NOMO-1 treated with dmso at 0.1 percent for 144 hours (cell line): ENCODE data around the gene UGT1A10.
"Not testable (repeated sequence)": the region's sequence is repeated elsewhere in the genome, so short reads cannot be mapped to it uniquely, and the experiment has no call there.

Experiments used
- DNase-seq: peaks from one replicate; lab custom pipeline; 2025; ENCODE audit not compliant: unreplicated experiment; lab: John Stamatoyannopoulos, UW

UGT1A10 gene

GRCh38 chr2:233636306-233636705, at the start of gene UGT1A10:
TSS of gene UGT1A10 (plus strand) at chr2:233636448. CDS start at chr2:233636523, 75 bp downstream.
- DNase-seq = not testable (repeated sequence)

- DNase-seq = no peak
These were observed 47.8 kb upstream of the UGT1A10 start for GRCh38 chr2:233588400-233588799.

DNA sequence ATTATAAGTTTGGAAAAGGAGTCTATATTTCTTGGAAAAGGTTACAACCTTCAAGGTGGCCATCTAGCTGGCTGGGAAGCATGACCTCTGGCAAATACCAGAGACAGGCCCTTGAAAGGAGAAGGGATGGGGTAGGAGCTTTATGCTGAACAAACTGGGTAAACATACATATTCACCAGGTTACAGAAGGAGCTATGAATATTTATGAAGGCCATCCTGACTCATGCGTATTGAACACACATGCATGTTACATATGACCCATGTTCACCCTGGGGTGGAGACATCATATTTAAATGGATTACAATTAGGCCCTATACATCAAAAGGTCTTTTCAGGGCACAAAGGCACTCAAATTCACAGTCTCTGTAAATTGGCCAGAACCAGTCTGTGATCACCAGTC, 43.5 kb upstream of the UGT1A10 start:
- not testable (repeated sequence) for DNase-seq

DNA sequence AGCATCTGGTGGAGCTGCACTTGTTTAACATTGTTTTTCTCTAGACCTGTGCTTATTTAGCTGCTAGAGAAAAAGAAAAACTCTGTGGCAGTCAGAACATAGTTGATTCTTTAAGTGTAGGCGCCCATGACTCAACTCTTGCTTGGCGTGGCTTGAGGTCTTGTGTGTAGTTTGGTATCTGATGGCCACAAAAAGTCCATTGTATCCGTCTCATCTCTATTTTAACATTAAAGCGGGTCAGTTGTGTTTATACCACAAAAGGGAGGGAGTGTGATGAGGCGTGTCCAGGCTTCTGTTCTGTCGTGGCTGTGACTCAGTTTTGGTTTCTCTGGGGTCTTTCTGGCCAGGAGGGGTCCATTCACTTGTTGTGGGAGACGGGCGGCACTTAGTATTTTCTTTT, 43.0 kb upstream of the UGT1A10 start:
- DNase-seq = no peak

DNA sequence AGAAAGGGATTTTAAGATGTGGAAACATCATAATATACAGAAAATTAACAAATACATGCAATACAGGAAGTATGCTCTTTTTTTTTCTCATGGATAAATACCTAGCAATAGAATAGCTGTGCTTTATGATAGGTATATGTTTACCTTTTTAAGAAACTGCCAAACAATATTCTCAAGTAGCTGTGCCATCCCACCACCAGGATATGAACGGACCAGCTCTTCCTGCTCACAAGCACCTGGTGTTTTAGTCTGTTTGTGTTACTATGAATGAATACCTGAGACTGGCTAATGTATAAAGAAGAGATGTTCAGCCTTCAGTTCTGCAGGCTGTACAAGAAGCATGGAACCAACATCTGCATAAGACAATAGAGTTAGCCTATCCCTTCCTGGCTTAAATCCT, 38.7 kb upstream of the UGT1A10 start:
- DNase-seq = no peak

DNA sequence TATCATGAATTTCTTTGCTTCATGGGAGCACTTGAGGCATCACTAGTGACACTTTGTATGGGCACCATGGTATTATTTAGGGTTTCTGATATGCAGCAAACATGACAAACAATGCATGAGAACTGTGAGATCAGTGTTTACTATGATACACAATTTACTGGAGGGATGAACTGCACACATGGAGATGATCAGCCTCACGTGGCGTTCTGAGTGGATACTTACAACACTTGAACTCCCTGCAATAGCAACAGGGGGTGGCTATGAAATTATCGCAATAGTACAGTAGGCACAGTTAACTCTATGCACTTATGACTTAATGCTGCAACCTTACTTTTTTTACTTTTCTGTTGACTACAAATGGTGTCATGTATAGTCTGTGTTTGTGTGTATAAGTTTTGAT, 37.3 kb upstream of the UGT1A10 start:
- no peak for DNase-seq

DNA sequence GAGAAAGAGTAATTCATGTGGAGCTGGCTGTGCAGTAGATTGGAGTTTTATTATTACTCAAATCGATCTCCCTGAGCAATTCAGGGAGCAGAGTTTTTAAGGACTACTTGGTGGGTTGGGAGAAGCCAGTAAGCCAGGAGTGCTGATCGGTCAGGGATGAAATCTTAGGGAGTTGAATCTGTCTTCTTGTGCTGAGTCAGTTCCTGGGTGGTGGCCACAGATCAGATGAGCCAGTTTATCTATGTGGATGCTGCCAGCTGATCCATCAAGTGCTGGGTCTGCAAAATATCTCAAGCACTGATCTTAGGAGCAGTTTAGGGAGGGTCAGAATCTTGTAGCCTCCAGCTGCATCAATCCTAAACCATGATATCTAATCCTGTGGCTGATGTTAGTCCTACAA, 35.9 kb upstream of the UGT1A10 start:
- no peak for DNase-seq

DNA sequence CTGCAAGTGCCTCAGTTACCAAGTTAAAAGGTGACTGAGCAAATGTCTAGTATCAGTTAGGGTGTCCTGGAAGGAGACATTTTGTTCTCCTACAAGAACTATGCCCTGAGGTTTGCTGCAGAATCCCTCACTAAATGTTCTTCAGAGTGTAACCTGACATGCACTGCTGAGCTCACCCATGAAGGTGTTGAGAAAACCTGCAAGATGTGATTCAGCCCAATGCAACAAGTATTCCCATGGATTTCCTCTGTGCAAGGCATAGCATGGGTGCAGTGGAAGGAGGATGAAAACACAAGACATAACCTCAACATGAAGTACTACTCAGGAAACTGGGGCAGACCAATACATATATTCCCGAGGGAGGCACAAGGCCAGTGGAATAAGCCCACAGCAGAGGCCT, 34.2 kb upstream of the UGT1A10 start:
- no peak for DNase-seq

DNA sequence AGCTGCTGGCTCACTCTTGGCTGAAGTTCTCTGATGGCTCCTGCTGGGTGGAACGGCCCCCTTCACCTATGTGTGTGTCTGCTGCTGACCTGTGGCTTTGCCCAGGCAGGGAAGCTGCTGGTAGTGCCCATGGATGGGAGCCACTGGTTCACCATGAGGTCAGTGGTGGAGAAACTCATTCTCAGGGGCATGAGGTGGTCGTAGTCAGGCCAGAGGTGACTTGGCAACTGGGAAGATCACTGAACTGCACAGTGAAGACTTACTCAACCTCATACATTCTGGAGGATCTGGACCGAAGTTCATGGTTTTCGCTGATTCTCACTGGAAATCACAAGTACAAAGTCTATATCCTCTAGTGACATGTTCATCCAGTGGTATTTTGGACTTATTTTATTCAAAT, 32.7 kb upstream of the UGT1A10 start:
- DNase-seq = no peak

DNA sequence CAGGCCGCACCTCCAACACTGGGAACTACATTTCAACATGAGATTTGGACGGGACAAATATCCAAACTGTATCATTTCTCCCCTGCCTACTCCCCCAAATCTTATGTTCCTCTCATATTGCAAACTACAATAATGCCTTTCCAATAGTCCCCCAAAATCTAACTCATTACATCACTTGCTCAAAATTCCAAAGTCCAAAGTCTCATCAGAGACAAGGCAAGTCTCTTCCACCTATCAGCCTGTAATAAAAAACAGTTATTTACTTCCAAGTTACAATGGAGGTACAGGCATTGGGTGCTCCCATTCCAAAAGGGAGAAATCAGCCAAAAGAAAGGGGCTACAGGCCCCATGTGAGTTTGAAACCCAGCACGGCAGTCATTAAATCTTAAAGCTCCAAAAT, 31.4 kb upstream of the UGT1A10 start:
- DNase-seq = no peak

- no peak for DNase-seq
These were observed 30.6 kb upstream of the UGT1A10 start for GRCh38 chr2:233605680-233606079.

- no peak for DNase-seq
These were observed 25.0 kb upstream of the UGT1A10 start for GRCh38 chr2:233611284-233611683.

GRCh38 chr2:233617476-233617875, 18.8 kb upstream of the UGT1A10 start, which contains the start of gene UGT1A8:
TSS of gene UGT1A8 (plus strand) at chr2:233617633. CDS start at chr2:233617708, 75 bp downstream.
- not testable (repeated sequence) for DNase-seq

GRCh38 chr2:233620204-233620603, 16.0 kb upstream of the UGT1A10 start:
- no peak for DNase-seq

DNA sequence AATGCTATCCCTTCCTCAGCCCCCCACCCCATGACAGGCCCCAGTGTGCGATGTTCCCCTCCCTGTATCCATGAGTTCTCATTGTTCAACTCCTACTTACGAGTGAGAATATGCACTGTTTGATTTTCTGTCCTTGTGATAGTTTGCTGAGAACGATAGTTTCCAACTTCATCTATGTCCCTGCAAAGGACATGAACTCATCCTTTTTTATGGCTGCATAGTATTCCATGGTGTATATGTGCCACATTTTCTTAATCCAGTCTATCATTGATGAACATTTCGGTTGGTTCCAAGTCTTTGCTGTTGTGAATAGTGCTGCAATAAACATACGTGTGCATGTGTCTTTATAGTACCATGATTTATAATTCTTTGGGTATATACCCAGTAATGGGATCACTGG, 14.4 kb upstream of the UGT1A10 start:
- DNase-seq = not testable (repeated sequence)

DNA sequence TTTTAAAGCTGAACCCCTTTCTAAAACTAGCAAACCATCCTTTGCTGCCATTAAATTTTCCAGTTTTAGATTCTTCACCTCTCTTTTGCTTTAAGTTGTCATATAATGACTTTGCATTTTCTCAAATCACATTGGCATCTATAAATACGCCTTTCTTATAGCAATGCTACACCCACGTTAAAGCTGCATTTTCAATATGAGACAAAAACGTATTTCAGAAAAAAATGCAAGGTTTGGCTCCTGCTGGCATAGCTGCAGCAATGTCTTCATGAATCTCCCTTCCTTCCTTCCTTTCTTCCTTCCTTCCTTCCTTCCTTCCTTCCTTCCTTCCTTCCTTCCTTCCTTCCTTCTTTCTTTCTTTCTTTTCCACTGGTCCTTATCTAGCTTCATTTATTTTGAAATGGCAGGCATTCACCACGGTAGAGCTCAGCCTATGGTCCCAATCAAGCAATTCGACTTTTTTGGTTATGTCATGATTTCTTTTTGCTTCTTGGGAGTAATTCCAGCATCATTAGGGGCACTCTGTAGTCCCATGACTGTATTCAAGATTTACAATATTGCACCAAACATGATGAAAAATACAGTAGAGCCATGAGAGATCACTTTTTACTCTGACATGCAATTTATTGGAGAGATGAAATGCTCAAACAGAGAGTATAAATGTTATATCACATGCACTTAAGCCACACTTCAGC, 8.8 kb upstream of the UGT1A10 start:
- DNase-seq = no peak

DNA sequence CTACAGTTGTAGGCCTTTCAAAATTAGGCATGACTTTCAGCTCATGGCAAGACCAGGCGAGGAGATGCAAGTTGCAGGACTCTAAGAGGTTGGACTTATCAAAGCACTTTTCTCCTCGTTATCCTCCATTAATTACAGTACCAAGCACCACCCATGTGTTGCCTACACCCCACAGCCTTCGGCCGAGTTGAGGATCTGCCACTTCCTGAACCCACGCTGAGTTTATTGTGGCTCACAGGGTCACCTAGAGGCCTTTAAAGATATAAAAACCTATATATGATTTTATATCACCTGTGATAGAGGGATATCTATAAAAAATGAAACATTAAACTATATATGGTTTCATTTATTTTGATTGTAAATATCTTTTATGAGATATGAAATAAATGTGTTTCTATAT, 2.6 kb downstream of the UGT1A10 start:
- DNase-seq = no peak

DNA sequence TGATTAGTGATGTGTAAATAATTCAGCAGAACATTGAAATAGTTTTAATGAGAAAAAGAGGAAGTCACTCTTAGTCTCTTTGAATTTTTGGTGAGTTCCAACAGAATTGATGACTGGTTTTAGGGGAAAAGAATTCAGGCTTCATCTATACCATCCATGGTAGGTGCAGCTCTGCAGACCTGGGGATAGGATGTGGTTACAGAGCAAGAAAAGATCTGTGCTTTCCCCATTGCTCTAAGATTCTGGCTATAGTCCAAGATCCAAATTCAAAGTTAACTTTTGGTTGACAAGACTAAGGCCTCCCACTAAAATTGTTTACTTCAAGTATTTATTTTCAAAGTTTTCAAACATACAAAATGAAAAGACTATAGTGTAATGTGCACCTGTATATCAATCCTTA, 3.6 kb downstream of the UGT1A10 start:
- DNase-seq = no peak

DNA sequence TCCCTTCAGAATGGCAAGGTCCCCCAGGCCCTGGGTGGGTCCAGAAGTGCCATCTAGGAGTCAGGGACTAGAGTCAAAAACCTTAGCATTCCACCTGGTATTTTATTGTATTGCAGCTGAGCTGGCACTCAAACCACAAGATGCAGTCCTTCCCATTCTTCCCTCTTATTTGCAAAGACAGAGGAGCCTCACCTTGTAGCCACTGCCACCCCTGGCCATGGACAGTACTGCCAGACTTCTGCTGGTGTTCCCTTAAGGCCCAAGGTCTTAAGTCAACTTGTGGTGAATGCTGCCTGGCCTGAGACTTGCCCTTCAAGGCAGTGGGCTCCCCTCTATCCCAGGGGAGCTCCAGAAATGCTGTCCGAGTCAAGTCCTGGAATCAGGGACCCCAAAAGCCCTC, 6.9 kb downstream of the UGT1A10 start:
- DNase-seq = no peak

DNA sequence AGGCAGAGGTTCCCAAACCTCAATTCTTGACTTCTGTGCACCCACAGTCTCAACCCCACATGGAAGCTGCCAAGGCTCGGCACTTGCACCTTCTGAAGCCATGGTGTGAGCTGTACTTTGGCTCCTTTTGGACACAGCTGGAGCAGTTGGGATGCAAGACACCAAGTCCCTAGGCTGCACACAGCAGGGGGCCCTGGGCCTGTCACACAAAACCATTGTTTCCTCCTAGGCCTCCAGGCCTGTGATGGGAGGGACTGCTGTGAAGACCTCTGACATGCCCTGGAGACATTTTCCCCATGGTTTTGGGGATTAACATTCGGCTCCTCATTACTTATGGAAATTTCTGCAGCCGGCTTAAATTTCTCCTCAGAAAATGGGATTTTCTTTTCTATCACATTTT, 9.8 kb downstream of the UGT1A10 start:
- DNase-seq = not testable (repeated sequence)

DNA sequence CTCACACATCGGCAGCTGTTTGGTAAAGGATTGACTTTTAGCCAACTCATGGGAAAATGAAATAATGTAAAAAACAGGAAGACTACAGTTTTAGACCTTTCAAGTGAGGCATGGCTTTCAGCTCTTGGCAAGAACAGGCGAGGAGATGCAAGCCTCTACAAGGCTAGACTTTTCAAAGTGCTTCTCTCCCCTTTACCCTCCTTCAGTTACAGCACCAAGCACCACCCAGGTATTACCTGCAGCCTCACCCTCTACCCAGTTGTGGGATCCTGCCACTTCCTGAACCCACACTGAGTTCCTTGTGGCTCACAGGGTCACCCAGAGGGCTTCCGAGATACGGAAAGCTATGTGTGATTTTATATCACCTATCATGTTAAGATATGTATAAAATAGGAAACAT, 14.7 kb downstream of the UGT1A10 start:
- no peak for DNase-seq

GRCh38 chr2:233651430-233651829, 15.2 kb downstream of the UGT1A10 start:
- no peak for DNase-seq

DNA sequence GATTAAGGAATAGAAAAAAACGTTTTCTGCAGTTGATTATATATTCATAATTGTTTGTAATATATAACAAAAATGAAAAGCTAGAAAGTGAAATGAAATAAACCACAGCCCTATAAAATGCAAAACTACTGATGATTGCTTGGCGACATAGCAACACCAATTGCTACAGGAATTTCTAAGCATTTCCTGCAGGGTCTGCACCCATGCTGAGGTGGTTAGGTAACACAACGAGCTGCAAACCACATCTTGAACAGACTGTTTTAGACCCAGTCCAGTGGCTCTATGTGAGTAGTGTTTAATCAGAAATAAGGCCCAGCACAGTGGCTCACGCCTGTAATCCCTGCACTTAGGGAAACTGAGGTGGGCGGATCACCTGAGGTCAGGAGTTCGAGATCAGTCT, 18.3 kb downstream of the UGT1A10 start:
- no peak for DNase-seq
